Vagina (tissue), 2 donors: Measurements from ENCODE around the gene AKAP13.

Source experiments
- CTCF ChIP-seq, 3 experiments: fragments of 450-650 bp in 2 of 3; fragments of 200-600 bp in 1 of 3; sonication (generic) in 1 of 3; IDR thresholded peaks; one replicate each; pipeline ENCODE4 v1.5.1; 2017 to 2019; ENCODE audit warnings: antibody characterized with exemption in 3 of 3, mild to moderate bottlenecking in 2 of 3, moderate library complexity in 2 of 3
- POLR2AphosphoS5 ChIP-seq, 2 donors: sonication (generic); formaldehyde crosslinking; IDR thresholded peaks; one replicate each; pipeline ENCODE4 v1.9.0; 2017; ENCODE audit warnings: antibody characterized with exemption in 2 of 2, mild to moderate bottlenecking in 2 of 2, low read depth in 1 of 2; ENCODE audit not compliant: insufficient read depth in 1 of 2

GRCh38 chr15:85485956-85486567, 105.7 kb downstream of the AKAP13 start:
- TF ChIP-seq CTCF (IDR thresholded peaks at IDR 0.05) (peak; percentile 60 to 69 (median 67)), POLR2AphosphoS5 (IDR thresholded peaks at IDR 0.05; ENCODE audit: insufficient read depth in 1 of 2, low read depth in 1 of 2) (peak in 1 of 2 donors; percentile 80)
